AG09309 (cell line): ENCODE measurements around the gene BRD7.

Experiments used
- DNase-seq: peaks from one replicate; pipeline ENCODE4 v3.0.0-alpha.2; 2010; ENCODE audit warnings: low read depth
- H3K4me3 ChIP-seq: 2 replicates; pipeline ENCODE4 v1.5.1; 2011; ENCODE audit warnings: mild to moderate bottlenecking, low read depth, low read length, moderate library complexity; ENCODE audit not compliant: control insufficient read depth
- TF ChIP-seq, protein P1 (sequence below): IDR thresholded peaks from 2 replicates; pipeline ENCODE4 v1.5.1; 2011; ENCODE audit warnings: mild to moderate bottlenecking, low read depth, low read length, inconsistent platforms; ENCODE audit not compliant: insufficient read depth, control insufficient read depth; ENCODE audit errors: missing control alignments

Gene BRD7

DNA sequence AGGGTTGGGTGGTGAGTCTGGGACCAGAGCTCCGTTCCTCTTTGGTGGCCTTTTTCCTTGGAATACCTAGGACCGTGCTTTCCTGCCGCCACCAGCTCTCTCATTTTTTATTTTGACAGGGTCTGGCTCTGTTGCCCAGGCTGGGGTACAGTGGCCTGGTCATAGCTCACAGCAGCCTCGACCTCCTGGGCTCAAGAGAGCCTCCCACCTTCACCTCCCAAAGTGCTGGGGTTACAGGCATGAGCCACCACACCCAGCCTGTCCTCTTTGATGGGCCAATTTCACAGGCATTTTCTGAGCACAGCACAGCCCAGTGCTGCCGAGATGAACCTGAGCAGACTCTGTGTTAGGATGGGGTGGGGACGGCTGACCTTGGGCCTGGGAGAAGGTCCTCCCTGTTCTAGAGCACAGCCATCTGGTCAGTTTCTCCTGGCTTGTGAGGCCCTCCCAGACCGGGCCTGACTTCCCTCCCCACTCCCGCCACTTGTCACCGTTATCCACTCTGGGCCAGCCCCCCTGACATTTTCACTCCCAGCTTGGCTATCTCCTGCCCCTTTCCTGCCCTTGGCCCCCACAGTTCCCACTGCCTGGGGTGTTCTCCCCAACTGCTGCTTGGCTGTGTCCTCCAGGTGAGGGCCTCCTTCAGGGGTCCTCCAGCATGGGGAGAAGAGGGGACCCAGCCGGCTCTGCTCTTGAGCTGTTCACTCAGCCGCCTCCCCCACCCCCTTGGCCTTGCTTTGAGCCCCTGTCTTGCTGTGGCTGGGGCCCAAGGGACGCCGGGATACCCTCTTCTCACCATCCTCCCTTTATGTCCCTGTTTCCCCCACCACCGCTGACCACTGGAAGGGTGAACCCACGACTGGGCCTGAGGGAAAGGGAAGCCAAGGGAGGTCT, 97.4 kb downstream of the BRD7 start:
- no peak overlapping the region for H3K4me3 ChIP-seq
- no peak for DNase-seq

DNA sequence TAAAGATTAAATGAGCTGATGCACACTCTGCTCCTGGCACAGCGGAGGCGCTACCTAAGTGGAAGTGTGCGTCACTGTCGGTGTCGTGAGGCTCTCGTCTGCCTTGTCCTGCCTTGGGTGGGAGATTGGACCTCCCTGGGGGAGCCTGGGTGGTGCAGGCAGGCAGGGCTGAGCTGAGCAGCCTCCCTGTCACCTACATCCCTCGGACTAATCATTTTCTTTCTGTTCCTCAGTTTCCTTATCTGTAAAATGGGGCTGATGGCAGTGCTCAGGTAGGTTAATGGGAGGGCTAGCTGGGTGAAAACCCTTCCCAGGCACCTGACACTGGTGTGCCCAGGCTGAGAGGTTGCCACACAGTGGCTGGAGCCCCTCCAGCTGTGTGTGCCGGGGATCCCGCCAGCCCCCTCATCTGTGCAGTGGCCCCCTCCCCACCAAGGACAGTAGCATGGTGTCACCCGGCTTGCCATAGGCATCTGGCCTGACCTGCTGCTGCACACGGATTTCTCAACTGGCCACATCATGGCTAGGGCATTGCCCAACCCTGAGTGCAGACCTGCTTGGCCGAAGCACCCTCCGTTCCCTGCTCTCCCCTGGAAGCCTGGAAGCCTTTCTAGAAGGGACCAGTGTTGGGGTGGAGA, 98.2 kb downstream of the BRD7 start:
- H3K4me3 ChIP-seq, result no peak overlapping the region
- no peak for DNase-seq
- TF ChIP-seq, protein P1, sequence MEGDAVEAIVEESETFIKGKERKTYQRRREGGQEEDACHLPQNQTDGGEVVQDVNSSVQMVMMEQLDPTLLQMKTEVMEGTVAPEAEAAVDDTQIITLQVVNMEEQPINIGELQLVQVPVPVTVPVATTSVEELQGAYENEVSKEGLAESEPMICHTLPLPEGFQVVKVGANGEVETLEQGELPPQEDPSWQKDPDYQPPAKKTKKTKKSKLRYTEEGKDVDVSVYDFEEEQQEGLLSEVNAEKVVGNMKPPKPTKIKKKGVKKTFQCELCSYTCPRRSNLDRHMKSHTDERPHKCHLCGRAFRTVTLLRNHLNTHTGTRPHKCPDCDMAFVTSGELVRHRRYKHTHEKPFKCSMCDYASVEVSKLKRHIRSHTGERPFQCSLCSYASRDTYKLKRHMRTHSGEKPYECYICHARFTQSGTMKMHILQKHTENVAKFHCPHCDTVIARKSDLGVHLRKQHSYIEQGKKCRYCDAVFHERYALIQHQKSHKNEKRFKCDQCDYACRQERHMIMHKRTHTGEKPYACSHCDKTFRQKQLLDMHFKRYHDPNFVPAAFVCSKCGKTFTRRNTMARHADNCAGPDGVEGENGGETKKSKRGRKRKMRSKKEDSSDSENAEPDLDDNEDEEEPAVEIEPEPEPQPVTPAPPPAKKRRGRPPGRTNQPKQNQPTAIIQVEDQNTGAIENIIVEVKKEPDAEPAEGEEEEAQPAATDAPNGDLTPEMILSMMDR, result no peak

More for the DNA sequence above, 97.4 kb downstream of the BRD7 start:
- TF ChIP-seq, protein P1, result no peak

DNA sequence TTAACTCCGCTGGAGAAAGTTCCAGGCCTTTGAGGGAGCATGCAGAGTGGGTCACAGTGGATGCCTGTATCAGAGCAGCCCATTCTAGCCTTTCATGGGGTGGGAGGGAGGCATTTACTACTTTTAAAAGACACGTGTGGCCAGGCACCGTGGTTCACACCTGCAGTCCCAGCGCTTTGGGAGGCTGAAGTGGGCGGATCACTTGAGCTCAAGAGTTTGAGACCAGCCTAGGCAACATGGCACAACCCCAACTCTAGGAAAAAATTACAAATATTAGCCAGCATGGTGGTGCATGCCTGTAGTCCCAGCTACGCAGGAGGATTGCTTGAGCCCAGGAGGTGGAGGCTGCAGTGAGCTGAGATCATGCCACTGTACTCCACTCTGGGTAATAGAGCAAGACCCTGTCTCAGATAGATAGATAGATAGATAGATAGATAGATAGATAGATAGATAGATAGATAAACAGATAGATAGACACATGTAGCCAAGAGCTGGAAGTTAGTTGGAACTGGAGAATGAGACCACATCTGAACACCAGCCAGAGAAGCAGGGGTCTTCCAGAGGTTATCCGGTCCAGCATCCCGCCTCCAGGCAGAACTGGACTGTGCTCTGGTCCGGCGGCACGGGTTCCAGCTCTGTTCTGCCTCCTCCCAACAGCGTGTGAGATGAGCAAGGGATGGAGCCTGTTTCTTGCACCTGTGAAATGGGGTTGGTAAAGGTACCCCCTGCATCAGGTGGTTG, 98.8 kb downstream of the BRD7 start:
- no peak overlapping the region for H3K4me3 ChIP-seq
- TF ChIP-seq, protein P1, result no peak
- no peak for DNase-seq

DNA sequence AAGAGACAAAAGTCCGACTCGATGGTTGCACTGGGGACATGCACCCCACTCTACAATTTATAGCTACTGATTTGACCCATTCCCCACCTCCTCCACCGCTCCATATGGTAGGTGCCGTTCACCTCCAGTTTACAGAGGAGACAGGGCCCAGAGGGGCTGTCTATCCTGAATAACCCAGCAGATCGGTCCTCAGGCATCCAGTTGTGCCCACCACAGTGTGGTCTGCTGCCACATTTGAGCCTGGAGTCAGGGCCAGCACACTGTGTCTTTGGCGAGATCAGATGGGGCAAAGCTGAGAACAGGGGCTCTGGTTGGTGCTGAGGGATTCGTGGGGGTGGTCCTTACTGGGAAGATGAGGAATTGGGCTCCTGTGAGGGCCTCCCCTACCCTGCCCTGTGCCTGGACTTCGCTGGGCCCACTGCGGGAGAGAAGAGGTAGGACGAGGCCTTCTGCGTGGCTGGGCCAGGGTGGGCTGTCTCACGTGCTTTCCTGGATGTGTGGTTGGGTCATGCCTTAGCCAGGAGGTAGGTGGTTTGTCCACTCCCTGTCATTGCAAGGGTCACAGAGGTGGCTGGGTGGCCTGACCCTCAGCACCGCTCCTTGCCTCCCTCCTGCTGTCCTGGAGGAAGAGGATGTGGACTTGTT, 99.6 kb downstream of the BRD7 start:
- no peak for DNase-seq
- H3K4me3 ChIP-seq, result no peak overlapping the region
- TF ChIP-seq, protein P1, result no peak

DNA sequence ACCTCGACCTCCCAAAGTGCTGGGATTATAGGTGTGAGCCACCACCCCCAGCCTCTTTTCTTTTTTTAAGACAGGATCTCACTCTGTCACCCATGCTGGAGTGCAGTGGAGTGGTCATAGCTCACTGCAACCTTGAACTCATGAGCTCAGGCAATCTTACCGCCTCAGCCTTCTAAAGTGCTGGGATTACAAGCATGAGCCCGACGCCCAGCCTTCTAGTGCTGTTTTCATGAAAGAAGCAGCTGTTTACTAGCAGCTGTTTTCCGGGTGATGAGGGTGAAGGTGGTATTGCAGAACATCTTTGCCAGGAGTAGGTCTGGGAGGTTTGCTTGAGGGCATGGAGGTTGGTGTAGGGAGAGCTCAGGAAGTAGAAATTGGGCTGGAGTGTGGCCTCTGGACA, 100.4 kb downstream of the BRD7 start:
- TF ChIP-seq, protein P1, result no peak
- H3K4me3 ChIP-seq, result no peak overlapping the region
- no peak for DNase-seq

DNA sequence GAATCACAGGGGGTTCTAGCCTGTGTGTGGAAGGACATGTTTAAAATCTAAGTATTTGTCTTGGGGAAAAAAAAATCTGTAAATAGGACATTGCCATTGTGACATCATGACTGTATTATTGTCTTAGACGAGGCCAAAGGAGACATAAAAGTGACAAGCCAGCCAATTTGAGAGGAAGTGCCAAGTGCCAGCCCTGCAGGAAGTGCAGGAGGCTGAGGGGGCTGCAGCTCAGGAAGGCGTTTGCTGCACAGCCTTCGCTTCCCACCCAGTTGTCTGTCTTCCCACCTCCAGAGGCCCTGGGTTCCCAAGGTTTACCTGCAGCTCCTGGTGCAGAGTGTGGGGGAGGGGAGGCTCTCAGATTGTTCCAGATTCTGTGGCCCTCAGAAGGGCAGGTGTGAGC, 101.1 kb downstream of the BRD7 start:
- DNase-seq, result no peak
- TF ChIP-seq, protein P1, result no peak

More for the DNA sequence above, 101.1 kb downstream of the BRD7 start:
- no peak overlapping the region for H3K4me3 ChIP-seq
